Spleen (tissue), 11 donors: ENCODE data around the gene DEFB132. TPM values are rescaled to one million over a fixed set of nuclear protein-coding genes. Genes with fewer than 3 reads are reported as not detected.
"Not testable (repeated sequence)": the region's sequence is repeated elsewhere in the genome, so short reads cannot be mapped to it uniquely, and the experiment has no call there.

Source experiments
- DNase-seq: peaks from one replicate; pipeline ENCODE4 v3.0.0-alpha.2; 2020
- H3K27ac ChIP-seq, 8 donors: fragments of 200-600 bp; sonication (generic) in 7 of 8; 1 replicate in 4 of 8; 2 replicates in 4 of 8; pipeline versions ENCODE4 v1.5.0 to v1.8.0; 2016 to 2021; ENCODE audit warnings: inconsistent platforms in 4 of 8, mild to moderate bottlenecking in 4 of 8, moderate library complexity in 1 of 8
- H3K27me3 ChIP-seq, 7 donors: fragments of 200-600 bp; sonication (generic) in 6 of 7; replicated peaks in 1 of 7; 1 replicate in 4 of 7; 2 replicates in 3 of 7; pipeline versions ENCODE4 v1.5.0 to v1.8.0; 2016 to 2021; ENCODE audit warnings: inconsistent platforms in 3 of 7, mild to moderate bottlenecking in 1 of 7
- H3K36me3 ChIP-seq, 6 donors: fragments of 200-600 bp; sonication (generic) in 5 of 6; 1 replicate in 4 of 6; 2 replicates in 2 of 6; pipeline versions ENCODE4 v1.5.0 to v1.8.0; 2016 to 2021; ENCODE audit warnings: inconsistent platforms in 2 of 6
- H3K4me1 ChIP-seq, 6 donors: fragments of 200-600 bp; sonication (generic) in 5 of 6; 1 replicate in 3 of 6; 2 replicates in 3 of 6; pipeline versions ENCODE4 v1.5.0 to v1.8.0; 2016 to 2021; ENCODE audit warnings: inconsistent platforms in 3 of 6
- H3K4me3 ChIP-seq, 8 donors: fragments of 200-600 bp; sonication (generic) in 7 of 8; 1 replicate in 4 of 8; 2 replicates in 4 of 8; pipeline versions ENCODE4 v1.5.0 to v1.8.0; 2016 to 2021; ENCODE audit warnings: inconsistent platforms in 4 of 8, mild to moderate bottlenecking in 4 of 8, moderate library complexity in 2 of 8
- H3K9me3 ChIP-seq, 8 donors: fragments of 200-600 bp; sonication (generic) in 7 of 8; 1 replicate in 4 of 8; 2 replicates in 4 of 8; pipeline versions ENCODE4 v1.5.0 to v1.8.0; 2016 to 2021; ENCODE audit warnings: inconsistent platforms in 4 of 8
- POLR2A ChIP-seq, 3 donors: fragments of 450-650 bp; IDR thresholded peaks; one replicate each; pipeline ENCODE4 v1.5.1; 2017; ENCODE audit warnings: antibody characterized with exemption in 3 of 3, mild to moderate bottlenecking in 1 of 3
- POLR2AphosphoS5 ChIP-seq, 3 donors: sonication (generic); formaldehyde crosslinking; IDR thresholded peaks; one replicate each; pipeline ENCODE4 v1.5.1; 2017; ENCODE audit warnings: antibody characterized with exemption in 3 of 3
- WGBS, 5 donors: extraction: QIAGEN DNeasy Blood & Tissue Kit in 3 of 5; methylation state at CpG; one replicate each; pipeline versions ENCODE4 v1.1.5 to v1.1.7; 2013 to 2018; 5-methylcytosine and 5-hydroxymethylcytosine counted together
- intact Hi-C: fragments of 100-400 bp; cut with DNase I; formaldehyde crosslinking; loops from one replicate; pipeline ENCODE4 v1.15.0; 2023; ENCODE audit warnings: low total_unique reads
- polyA plus RNA-seq, 3 donors: library from polyadenylated mRNA; stranded (reverse); fragments of 200-250 nt; gene quantifications; one replicate each; pipeline ENCODE4 v1.2.1, GENCODE V29; 2013
- total RNA-seq, 7 donors: library from RNA; depleted of rRNA in 3 of 7; stranded (reverse); fragments of >200 nt in 3 of 7; fragmentation: NEBNext Ultra II Directional in 4 of 7; extraction: Animal tissue kit (Norgen Biotek cat#: 25700) in 4 of 7; gene quantifications; one replicate each; pipeline versions ENCODE4 v1.1.0 to v1.2.1, GENCODE V29; 2016 to 2021
- TF ChIP-seq, protein P1 (sequence below), 11 experiments: fragments of 200-600 bp in 7 of 11; fragments of 450-650 bp in 4 of 11; sonication (generic) in 4 of 11; IDR thresholded peaks in 8 of 11; conservative IDR thresholded peaks in 3 of 11; 1 replicate in 7 of 11; 2 replicates in 4 of 11; pipeline versions ENCODE4 v1.4.0 to v1.8.0; 2016 to 2021; ENCODE audit warnings: antibody characterized with exemption in 11 of 11, inconsistent platforms in 4 of 11, mild to moderate bottlenecking in 1 of 11
- donor health status: healthy with polysubstance abuse.
- donor health status: DM: no; HTN: no; CAD: no; lungs with moderate emphysema.
- donor health status: DM: no; HTN: no; CAD: no.
- donor health status: Bipolar disorder and iron deficiency.
- donor health status: healthy.
- donor health status: DM: no; HTN: no; CAD: no.
- donor health status: DM: yes; HTN: yes; CAD: no.

Gene DEFB132
- total and polyA plus RNA-seq, 10 donors: not detected

- Histone ChIP-seq H3K9me3 (no peaks in the 10 kb centered on the region), H3K4me1 (no peaks in the 10 kb centered on the region), H3K27me3 (peaks cover 0 to 38% (median 6%) of the 10 kb centered on the region in 7 donors), H3K4me3 (no peak overlapping the region), H3K36me3 (no peaks in the 10 kb centered on the region), H3K27ac (no peak overlapping the region)
- TF ChIP-seq POLR2AphosphoS5 (IDR thresholded peaks at IDR 0.05) (no peak), POLR2A (IDR thresholded peaks at IDR 0.05) (no peak)
- TF ChIP-seq, protein P1, sequence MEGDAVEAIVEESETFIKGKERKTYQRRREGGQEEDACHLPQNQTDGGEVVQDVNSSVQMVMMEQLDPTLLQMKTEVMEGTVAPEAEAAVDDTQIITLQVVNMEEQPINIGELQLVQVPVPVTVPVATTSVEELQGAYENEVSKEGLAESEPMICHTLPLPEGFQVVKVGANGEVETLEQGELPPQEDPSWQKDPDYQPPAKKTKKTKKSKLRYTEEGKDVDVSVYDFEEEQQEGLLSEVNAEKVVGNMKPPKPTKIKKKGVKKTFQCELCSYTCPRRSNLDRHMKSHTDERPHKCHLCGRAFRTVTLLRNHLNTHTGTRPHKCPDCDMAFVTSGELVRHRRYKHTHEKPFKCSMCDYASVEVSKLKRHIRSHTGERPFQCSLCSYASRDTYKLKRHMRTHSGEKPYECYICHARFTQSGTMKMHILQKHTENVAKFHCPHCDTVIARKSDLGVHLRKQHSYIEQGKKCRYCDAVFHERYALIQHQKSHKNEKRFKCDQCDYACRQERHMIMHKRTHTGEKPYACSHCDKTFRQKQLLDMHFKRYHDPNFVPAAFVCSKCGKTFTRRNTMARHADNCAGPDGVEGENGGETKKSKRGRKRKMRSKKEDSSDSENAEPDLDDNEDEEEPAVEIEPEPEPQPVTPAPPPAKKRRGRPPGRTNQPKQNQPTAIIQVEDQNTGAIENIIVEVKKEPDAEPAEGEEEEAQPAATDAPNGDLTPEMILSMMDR (IDR thresholded peaks at IDR 0.05 in 8 of 11, conservative IDR thresholded peaks at IDR 0.05 in 3 of 11): no peak
- intact Hi-C loops: no loop called here
- WGBS, 5 donors: 85 to 100% (median 92%) methylated on average over 1 of the region's 1 CpG
- DNase-seq: no peak
Observed at GRCh38 chr20:215796-216195, 41.7 kb upstream of the DEFB132 start.

GRCh38 chr20:217266-217665, 40.3 kb upstream of the DEFB132 start:
- no peak overlapping the region for H3K27ac ChIP-seq
- H3K9me3 ChIP-seq: no peaks in the 10 kb centered on the region
- no peak for TF ChIP-seq POLR2A (IDR thresholded peaks at IDR 0.05)
- TF ChIP-seq POLR2AphosphoS5 (IDR thresholded peaks at IDR 0.05): no peak
- TF ChIP-seq, protein P1 (IDR thresholded peaks at IDR 0.05 in 8 of 11, conservative IDR thresholded peaks at IDR 0.05 in 3 of 11): no peak
- no peak for DNase-seq
- H3K27me3 ChIP-seq: peaks cover 0 to 40% (median 6%) of the 10 kb centered on the region in 7 donors
- intact Hi-C loops: no loop called here
- H3K4me1 ChIP-seq: no peaks in the 10 kb centered on the region
- WGBS, 5 donors: 68 to 88% (median 73%) methylated on average over 1 of the region's 1 CpG
- H3K4me3 ChIP-seq: no peak overlapping the region
- H3K36me3 ChIP-seq: no peaks in the 10 kb centered on the region

GRCh38 chr20:219290-220115, 38.0 kb upstream of the DEFB132 start:
- H3K9me3 ChIP-seq: no peaks in the 10 kb centered on the region
- no peak overlapping the region for H3K27ac ChIP-seq
- H3K36me3 ChIP-seq: no peaks in the 10 kb centered on the region
- H3K4me3 ChIP-seq: no peak overlapping the region
- H3K4me1 ChIP-seq: no peaks in the 10 kb centered on the region
- 0 to 8% (median 3%) methylated on average over 1 of the region's 1 CpG for WGBS, 5 donors
- DNase-seq: no peak
- intact Hi-C loops: no loop called here
- H3K27me3 ChIP-seq: peaks cover 0 to 45% (median 6%) of the 10 kb centered on the region in 7 donors
- TF ChIP-seq, protein P1 (IDR thresholded peaks at IDR 0.05 in 8 of 11, conservative IDR thresholded peaks at IDR 0.05 in 3 of 11): peak in 1 of 11 experiments; percentile 16
- no peak for TF ChIP-seq POLR2A (IDR thresholded peaks at IDR 0.05)

GRCh38 chr20:221258-221830, 36.2 kb upstream of the DEFB132 start:
- H3K9me3 ChIP-seq: peaks cover 0 to 4% (median 0%) of the 10 kb centered on the region in 8 donors
- no peaks in the 10 kb centered on the region for H3K4me1 ChIP-seq
- H3K27me3 ChIP-seq: peaks cover 0 to 45% (median 6%) of the 10 kb centered on the region in 7 donors
- no peaks in the 10 kb centered on the region for H3K36me3 ChIP-seq
- WGBS, 5 donors: 19 to 47% (median 40%) methylated on average over 1 of the region's 1 CpG
- no peak overlapping the region for H3K4me3 ChIP-seq
- TF ChIP-seq POLR2AphosphoS5 (IDR thresholded peaks at IDR 0.05): no peak
- TF ChIP-seq, protein P1 (IDR thresholded peaks at IDR 0.05 in 8 of 11, conservative IDR thresholded peaks at IDR 0.05 in 3 of 11): no peak
- TF ChIP-seq POLR2A (IDR thresholded peaks at IDR 0.05): no peak
- intact Hi-C loops: no loop called here
- DNase-seq: no peak
- H3K27ac ChIP-seq: no peak overlapping the region

GRCh38 chr20:225879-226278, 31.6 kb upstream of the DEFB132 start:
- WGBS, 5 donors: 84 to 94% (median 90%) methylated on average over 3 of the region's 3 CpGs
- H3K36me3 ChIP-seq, H3K27me3 ChIP-seq, H3K4me1 ChIP-seq, DNase-seq, H3K27ac ChIP-seq, H3K9me3 ChIP-seq, intact Hi-C loops, H3K4me3 ChIP-seq: not testable (repeated sequence)
